HepG2 (cell line): Measurements from ENCODE around the gene EVA1C. TPM values are rescaled to one million over a fixed set of nuclear protein-coding genes. Genes with fewer than 3 reads are reported as not detected.

ENCODE experiments used
- ASH2L ChIP-seq: fragments of 300-600, 200-600 bp; sonication (generic); IDR thresholded peaks from 2 replicates; pipeline ENCODE4 v1.7.0; 2017; ENCODE audit warnings: low read depth, mild to moderate bottlenecking, moderate library complexity, mixed read lengths, low read length; ENCODE audit not compliant: insufficient read length
- GATA4 ChIP-seq: sonication (generic); IDR thresholded peaks from 2 replicates; pipeline ENCODE4 v1.6.1; 2016; ENCODE audit warnings: antibody characterized with exemption, low read depth, borderline replicate concordance
- GATAD1 ChIP-seq: IDR thresholded peaks from 2 replicates; pipeline ENCODE4 v1.6.1; 2016; ENCODE audit warnings: missing genetic modification reagents, missing compliant biosample characterization
- GTF2F1 ChIP-seq: fragments of 150-350 bp; IDR thresholded peaks from 2 replicates; pipeline ENCODE4 v1.6.1; 2014; ENCODE audit warnings: low read length
- HMG20B ChIP-seq: conservative IDR thresholded peaks from 2 replicates; pipeline ENCODE4 v1.6.1; 2016; ENCODE audit warnings: missing genetic modification reagents, missing compliant biosample characterization
- HNRNPH1 ChIP-seq: fragments of 200-400 bp; formaldehyde crosslinking; optimal IDR thresholded peaks from 2 replicates; pipeline ENCODE3; 2017; ENCODE audit warnings: mild to moderate bottlenecking, low read depth, low read length
- KMT2B ChIP-seq: IDR thresholded peaks from 2 replicates; pipeline ENCODE4 v1.6.1; 2016; ENCODE audit warnings: missing genetic modification reagents, missing compliant biosample characterization
- LCORL ChIP-seq, 2 experiments: fragments of 450-650 bp in 1 of 2; sonication (generic) in 1 of 2; formaldehyde crosslinking in 1 of 2; IDR thresholded peaks; 2 replicates each; pipeline versions ENCODE4 v1.5.0 to v1.6.1; 2017 to 2020; ENCODE audit warnings: antibody characterized with exemption in 1 of 2, missing genetic modification reagents in 1 of 2
- MXI1 ChIP-seq: IDR thresholded peaks from 3 replicates; pipeline ENCODE4 v1.6.1; 2012; ENCODE audit warnings: low read depth, low read length, inconsistent platforms, borderline replicate concordance
- NFIB ChIP-seq: sonication (generic); formaldehyde crosslinking; IDR thresholded peaks from 2 replicates; pipeline ENCODE4 v1.9.0; 2021; ENCODE audit warnings: missing genetic modification reagents, mild to moderate bottlenecking, borderline replicate concordance
- PLRG1 ChIP-seq: fragments of 450-650 bp; conservative IDR thresholded peaks from 2 replicates; pipeline ENCODE4 v1.6.1; 2016
- RBM39 ChIP-seq: fragments of 200-400 bp; formaldehyde crosslinking; IDR thresholded peaks from one replicate; pipeline ENCODE4 v1.6.1; 2018; ENCODE audit warnings: antibody characterized with exemption, mild to moderate bottlenecking, low read depth, low read length; ENCODE audit not compliant: poor library complexity, severe bottlenecking
- RFXANK ChIP-seq: IDR thresholded peaks from 2 replicates; pipeline ENCODE4 v1.6.1; 2016
- SATB2 ChIP-seq: sonication (generic); formaldehyde crosslinking; IDR thresholded peaks from 2 replicates; pipeline ENCODE4 v1.5.0; 2020; ENCODE audit warnings: missing genetic modification reagents
- SMC3 ChIP-seq: IDR thresholded peaks from 2 replicates; pipeline ENCODE4 v1.6.1; 2011; ENCODE audit warnings: low read length, improper control_type of control experiment
- ZNF143 ChIP-seq: sonication (generic); formaldehyde crosslinking; IDR thresholded peaks from 2 replicates; pipeline ENCODE4 v1.4.0; 2020; ENCODE audit warnings: missing genetic modification reagents
- ZNF230 ChIP-seq: sonication (generic); formaldehyde crosslinking; IDR thresholded peaks from 2 replicates; pipeline ENCODE4 v1.4.0; 2020; ENCODE audit warnings: mild to moderate bottlenecking, missing genetic modification reagents
- ZNF274 ChIP-seq: sonication (generic); formaldehyde crosslinking; IDR thresholded peaks from 2 replicates; pipeline ENCODE4 v1.5.1; 2020; ENCODE audit warnings: mild to moderate bottlenecking, missing genetic modification reagents
- ZNF292 ChIP-seq: sonication (generic); formaldehyde crosslinking; IDR thresholded peaks from 2 replicates; pipeline ENCODE4 v1.8.1; 2022; ENCODE audit warnings: mild to moderate bottlenecking, low read depth, missing genetic modification reagents, borderline replicate concordance
- ZNF33B ChIP-seq: sonication (generic); formaldehyde crosslinking; IDR thresholded peaks from 2 replicates; pipeline ENCODE4 v1.5.1; 2020; ENCODE audit warnings: mild to moderate bottlenecking, missing genetic modification reagents
- ZNF510 ChIP-seq: sonication (generic); formaldehyde crosslinking; IDR thresholded peaks from 2 replicates; pipeline ENCODE4 v1.4.0; 2020; ENCODE audit warnings: low read depth, mild to moderate bottlenecking, missing genetic modification reagents
- ZNF652 ChIP-seq: IDR thresholded peaks from 2 replicates; pipeline ENCODE4 v1.6.1; 2016; ENCODE audit warnings: low read depth, borderline replicate concordance
- ZNF777 ChIP-seq: sonication (generic); formaldehyde crosslinking; IDR thresholded peaks from 2 replicates; pipeline ENCODE4 v1.4.0; 2020; ENCODE audit warnings: missing genetic modification reagents
- polyA plus RNA-seq, 8 experiments: library from polyadenylated mRNA; depleted of rRNA in 3 of 8; stranded (reverse) in 7 of 8; unstranded in 1 of 8; fragments of >200 nt; fragmentation: Illumina TruSeq in 4 of 8; extraction: Trizol in 4 of 8; gene quantifications; 2 replicates each; pipeline versions ENCODE4 v1.2.1 to v1.2.3, GENCODE V29; 2011 to 2016; ENCODE audit warnings: low read depth in 4 of 8, missing spikeins in 1 of 8, mixed read lengths in 1 of 8; ENCODE audit not compliant: insufficient read depth in 1 of 8
- total RNA-seq, 5 experiments: library from RNA; depleted of rRNA; stranded (reverse); fragments of >200 nt; fragmentation: Illumina TruSeq; extraction: Trizol; gene quantifications; 2 replicates each; pipeline ENCODE4 v1.2.3, GENCODE V29; 2016; ENCODE audit warnings: low read depth in 1 of 5
- TF ChIP-seq, protein P1 (sequence below): sonication (generic); formaldehyde crosslinking; IDR thresholded peaks from 2 replicates; pipeline ENCODE4 v1.5.0; 2020; ENCODE audit warnings: missing genetic modification reagents, mild to moderate bottlenecking, borderline replicate concordance
- TF ChIP-seq, protein P2 (sequence below): sonication (generic); formaldehyde crosslinking; IDR thresholded peaks from 2 replicates; pipeline ENCODE4 v1.8.1; 2023; ENCODE audit warnings: mild to moderate bottlenecking, inconsistent platforms, moderate library complexity, missing genetic modification reagents, borderline replicate concordance
- TF ChIP-seq, protein P3 (sequence below): sonication (generic); formaldehyde crosslinking; IDR thresholded peaks from 2 replicates; pipeline ENCODE4 v1.5.1; 2020; ENCODE audit warnings: missing genetic modification reagents, mild to moderate bottlenecking, borderline replicate concordance
- TF ChIP-seq, protein P4 (sequence below): sonication (generic); formaldehyde crosslinking; IDR thresholded peaks from 2 replicates; pipeline ENCODE4 v1.5.0; 2020; ENCODE audit warnings: missing genetic modification reagents, mild to moderate bottlenecking, borderline replicate concordance

Gene EVA1C
- total and polyA plus RNA-seq, 2 of the 13 experiments (the other 11 are each of a cell fraction or from before 2014, with no cell fraction given) = 0.29 to 0.34 TPM

DNA sequence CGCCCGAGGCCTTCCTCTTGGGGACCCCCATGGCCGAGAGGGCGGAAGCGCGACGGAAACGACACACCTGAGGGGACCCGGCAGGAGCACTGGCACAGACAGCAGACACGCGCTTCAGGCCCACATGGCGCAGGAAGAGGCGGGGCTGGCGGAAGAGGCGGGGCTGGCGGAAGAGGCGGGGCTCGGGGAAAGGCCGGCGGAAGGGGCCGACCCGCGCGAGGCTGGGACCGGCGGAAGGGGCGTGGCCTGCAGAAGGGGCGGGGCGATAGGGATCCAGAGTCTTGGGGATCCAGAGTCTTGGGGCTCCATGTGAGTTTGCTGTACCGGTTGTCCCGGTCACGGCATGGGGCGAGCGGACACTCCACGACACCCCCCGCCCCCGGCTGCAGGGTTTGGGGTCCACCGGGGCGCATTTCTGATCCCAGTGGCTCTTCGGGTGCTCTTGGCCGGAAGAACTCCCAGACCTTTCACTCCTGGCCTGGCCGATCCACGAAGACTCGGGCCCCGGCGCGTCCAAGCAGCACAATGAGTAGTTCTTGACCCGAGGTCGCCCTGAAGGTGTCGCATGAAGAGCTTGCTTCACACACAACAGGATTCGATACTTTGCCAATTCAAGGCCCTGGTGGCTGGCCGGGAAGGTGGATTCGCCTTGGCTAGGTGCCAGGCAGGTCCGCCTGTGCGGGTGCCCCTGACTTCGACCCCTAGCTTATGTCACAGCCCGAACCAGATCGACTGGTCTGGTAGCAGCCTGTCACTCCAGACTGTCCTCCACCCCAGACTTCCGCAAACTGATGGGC lies 19.4 kb upstream of the EVA1C start, which contains the start of gene URB1 (continued):
- TF ChIP-seq, protein P1, sequence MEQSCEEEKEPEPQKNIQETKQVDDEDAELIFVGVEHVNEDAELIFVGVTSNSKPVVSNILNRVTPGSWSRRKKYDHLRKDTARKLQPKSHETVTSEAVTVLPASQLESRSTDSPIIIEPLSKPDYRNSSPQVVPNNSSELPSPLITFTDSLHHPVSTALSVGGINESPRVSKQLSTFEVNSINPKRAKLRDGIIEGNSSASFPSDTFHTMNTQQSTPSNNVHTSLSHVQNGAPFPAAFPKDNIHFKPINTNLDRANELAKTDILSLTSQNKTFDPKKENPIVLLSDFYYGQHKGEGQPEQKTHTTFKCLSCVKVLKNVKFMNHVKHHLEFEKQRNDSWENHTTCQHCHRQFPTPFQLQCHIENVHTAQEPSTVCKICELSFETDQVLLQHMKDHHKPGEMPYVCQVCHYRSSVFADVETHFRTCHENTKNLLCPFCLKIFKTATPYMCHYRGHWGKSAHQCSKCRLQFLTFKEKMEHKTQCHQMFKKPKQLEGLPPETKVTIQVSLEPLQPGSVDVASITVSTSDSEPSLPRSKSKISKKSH (CRISPR knock-in tag) = peak; percentile 45; the same call in 1 of the 2 replicates
- TF ChIP-seq LCORL (IDR thresholded peaks at IDR 0.05) (no peak), LCORL (CRISPR knock-in tag; IDR thresholded peaks at IDR 0.05) (0 out of 2 replicates have a peak, but pooled peaks have one; percentile 14), GATA4 (peak; percentile 28; the same call in 1 of the 2 replicates), HNRNPH1 (no peak), ZNF777 (CRISPR knock-in tag) (peak; percentile 60; the same call in 1 of the 2 replicates), RBM39 (peak; percentile 81), ZNF510 (CRISPR knock-in tag) (no peak), RFXANK (CRISPR knock-in tag) (no peak), ZNF230 (no peak), PLRG1 (no peak), ZNF652 (0 out of 2 replicates have a peak, but pooled peaks have one; percentile 23), SMC3 (no peak), HMG20B (no peak), GATAD1 (peak; percentile 88), KMT2B (peak; percentile 60), ZNF274 (0 out of 2 replicates have a peak, but pooled peaks have one; percentile 41), MXI1 (peak; percentile 100), ASH2L (peak; percentile 83), NFIB (CRISPR knock-in tag) (0 out of 2 replicates have a peak, but pooled peaks have one; percentile 83), ZNF33B (CRISPR knock-in tag) (no peak), SATB2 (CRISPR knock-in tag) (no peak), ZNF143 (CRISPR knock-in tag) (no peak), GTF2F1 (no peak), ZNF292 (CRISPR knock-in tag) (peak; percentile 75; the same call in 1 of the 2 replicates)
- TF ChIP-seq, protein P2, sequence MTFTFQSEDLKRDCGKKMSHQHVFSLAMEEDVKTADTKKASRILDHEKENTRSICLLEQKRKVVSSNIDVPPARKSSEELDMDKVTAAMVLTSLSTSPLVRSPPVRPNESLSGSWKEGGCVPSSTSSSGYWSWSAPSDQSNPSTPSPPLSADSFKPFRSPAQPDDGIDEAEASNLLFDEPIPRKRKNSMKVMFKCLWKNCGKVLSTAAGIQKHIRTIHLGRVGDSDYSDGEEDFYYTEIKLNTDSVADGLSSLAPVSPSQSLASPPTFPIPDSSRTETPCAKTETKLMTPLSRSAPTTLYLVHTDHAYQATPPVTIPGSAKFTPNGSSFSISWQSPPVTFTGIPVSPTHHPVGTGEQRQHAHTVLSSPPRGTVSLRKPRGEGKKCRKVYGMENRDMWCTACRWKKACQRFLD (CRISPR knock-in tag) = no peak
- TF ChIP-seq, protein P3, sequence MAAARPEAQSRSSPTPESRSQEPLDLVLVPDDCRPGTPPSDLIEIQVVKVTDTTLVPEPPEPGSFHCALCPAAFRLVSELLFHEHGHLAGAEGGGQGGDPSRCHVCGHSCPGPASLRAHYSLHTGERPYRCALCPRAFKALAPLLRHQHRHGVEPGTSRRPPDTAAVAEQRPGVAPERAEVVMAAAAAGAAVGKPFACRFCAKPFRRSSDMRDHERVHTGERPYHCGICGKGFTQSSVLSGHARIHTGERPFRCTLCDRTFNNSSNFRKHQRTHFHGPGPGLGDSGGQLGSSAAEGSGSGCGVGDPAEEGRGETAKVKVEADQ (CRISPR knock-in tag) = no peak
- TF ChIP-seq, protein P4, sequence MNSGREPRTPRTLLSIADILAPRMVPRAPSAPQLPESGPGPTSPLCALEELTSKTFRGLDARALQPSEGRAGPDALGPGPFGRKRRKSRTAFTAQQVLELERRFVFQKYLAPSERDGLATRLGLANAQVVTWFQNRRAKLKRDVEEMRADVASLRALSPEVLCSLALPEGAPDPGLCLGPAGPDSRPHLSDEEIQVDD (CRISPR knock-in tag) = no peak
